Hematopoietic multipotent progenitor cell (in vitro differentiated cells): ENCODE measurements around the gene DNASE1L2. TPM values are rescaled to one million over a fixed set of nuclear protein-coding genes. Genes with fewer than 3 reads are reported as not detected.

Experiments
- DNase-seq, 3 donors: peaks; one replicate each; pipeline ENCODE4 v3.0.0-alpha.2; 2011 to 2015; ENCODE audit warnings: low read depth in 2 of 3, low spot score in 2 of 3
- small RNA-seq: library from RNA; depleted of rRNA; stranded (forward); fragments of <200 nt; gene quantifications from one replicate; pipeline ENCODE3, GENCODE V24; 2012
- total RNA-seq: library from RNA; depleted of rRNA; stranded (reverse); fragments of >200 nt; gene quantifications from one replicate; pipeline ENCODE4 v1.2.3, GENCODE V29; 2012

Gene DNASE1L2
- total RNA-seq, 1 donor, result 0.54 TPM

DNA sequence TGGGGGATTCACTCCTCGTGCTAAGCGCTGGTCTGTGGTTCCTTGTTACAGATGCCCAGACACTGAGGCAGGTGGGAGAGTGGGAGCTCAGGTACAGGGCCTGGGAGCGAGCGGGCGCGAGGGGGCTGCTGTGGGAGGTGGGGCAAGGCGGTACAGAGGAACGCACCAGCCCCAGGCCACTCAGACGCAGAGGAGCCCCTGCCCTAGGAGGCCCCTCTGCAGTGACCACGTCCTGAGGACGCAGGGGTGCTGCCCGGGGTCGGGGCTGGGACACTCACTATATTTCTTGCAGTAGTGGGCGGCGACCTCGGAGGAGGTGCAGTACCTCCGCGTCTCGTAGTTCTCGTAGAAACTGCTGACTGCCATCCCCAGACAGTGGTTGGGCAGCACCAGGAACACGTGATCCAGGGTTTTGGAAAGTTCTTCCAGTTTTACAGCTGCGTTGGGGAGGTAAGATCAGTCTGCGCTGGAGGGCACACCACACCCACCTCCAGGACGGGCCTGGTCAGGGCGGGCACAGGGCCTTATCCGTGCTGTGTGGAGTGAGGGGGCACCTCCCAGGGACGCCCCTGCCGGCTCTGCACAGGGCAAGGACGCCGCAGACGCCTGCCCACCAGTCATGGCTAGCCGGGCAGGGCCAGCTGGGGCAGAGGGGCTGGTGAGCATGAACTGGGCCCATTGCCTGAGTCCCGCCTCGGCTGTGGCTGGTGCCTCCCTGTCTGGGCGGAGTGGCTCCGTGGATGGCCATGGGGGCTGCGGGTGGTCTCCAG, 47.9 kb downstream of the DNASE1L2 start:
- DNase-seq, result no peak

DNA sequence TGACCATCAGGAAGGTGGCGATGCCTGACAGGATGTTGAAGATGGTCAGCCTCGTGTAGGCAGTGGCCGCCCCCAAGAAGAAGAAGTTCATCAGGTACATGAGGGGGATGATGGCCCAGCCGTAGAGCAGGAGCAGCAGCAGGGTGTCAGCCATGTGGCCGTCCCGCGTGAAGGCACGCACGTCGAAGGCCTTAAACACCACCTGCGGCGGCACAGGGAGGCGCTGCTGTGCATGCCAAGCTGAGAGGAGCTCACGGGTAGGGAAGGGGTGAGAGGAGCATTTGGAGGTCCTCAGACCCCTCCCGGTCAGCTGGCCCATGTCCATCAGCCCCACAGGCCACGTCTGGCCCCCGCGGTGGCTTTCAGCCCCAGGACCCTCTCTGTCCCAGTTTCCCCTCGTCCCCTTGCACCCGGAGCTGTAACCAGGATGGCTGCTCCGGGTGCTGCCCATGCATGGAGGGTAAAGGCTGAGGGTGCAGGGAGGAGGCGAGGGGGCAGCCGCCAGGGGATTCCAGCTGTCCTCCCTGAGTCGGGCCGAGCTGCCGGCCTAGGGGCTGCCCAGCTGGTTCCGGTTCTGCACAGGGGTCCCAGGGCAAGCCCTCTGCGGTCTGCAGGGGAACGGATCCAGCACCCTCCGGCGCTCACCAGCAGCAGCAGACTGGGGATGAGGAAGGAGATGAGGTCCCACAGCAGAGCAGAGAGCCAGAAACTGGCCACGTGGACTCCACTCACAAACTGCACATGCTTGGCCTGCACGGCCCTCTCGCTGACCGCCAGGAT, 48.7 kb downstream of the DNASE1L2 start:
- DNase-seq, result no peak

DNA sequence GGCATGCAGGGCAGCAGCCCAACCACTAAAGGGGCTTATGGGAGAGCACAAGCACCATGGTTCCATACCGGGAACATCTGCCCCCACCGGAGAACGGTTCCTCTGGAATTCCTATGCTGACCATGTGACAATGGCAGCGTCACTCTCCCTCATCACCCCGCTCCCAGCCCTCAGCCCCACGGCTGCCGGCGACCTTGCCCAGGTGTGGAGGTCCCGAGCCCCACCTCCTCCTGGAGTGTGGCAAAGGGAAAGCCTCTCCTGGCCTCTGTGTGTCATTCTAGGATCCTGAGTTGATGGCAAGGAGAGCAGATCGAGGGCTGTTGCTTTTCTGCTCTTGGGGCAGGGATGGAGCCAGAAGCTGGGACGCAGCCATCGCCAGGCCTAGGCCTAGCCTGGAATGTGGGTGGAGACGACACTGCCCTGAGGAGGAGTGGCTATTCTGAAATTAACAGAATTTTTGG, 49.5 kb downstream of the DNASE1L2 start:
- DNase-seq, result no peak

- DNase-seq, result no peak
These were observed 50.3 kb downstream of the DNASE1L2 start for GRCh38 chr16:2286550-2286949.

- no peak for DNase-seq
These were observed 51.8 kb downstream of the DNASE1L2 start for GRCh38 chr16:2287916-2288547.

Small RNA genes lying within 50 kb of the gene (small RNA-seq; reads per million reads assigned to genes)
- 0.20 reads per million for gene MIR3677
- not detected for gene MIR4717

Other genes starting within 250 kb of the DNASE1L2 start
- gene SYNGR3, start 246.5 kb upstream of the DNASE1L2 start, total RNA-seq, result 4.3 TPM
- 34.7 TPM for gene ZNF598, start 226.6 kb upstream of the DNASE1L2 start, total RNA-seq
- 3.8 TPM for gene NPW, start 216.7 kb upstream of the DNASE1L2 start, total RNA-seq
- gene NHERF2, start 209.5 kb upstream of the DNASE1L2 start, total RNA-seq, result 8.6 TPM
- 73.2 TPM for gene NTHL1, start 188.6 kb upstream of the DNASE1L2 start, total RNA-seq
- 71.1 TPM for gene TSC2, start 188.5 kb upstream of the DNASE1L2 start, total RNA-seq
- 125 TPM for gene PKD1, start 100.5 kb upstream of the DNASE1L2 start, total RNA-seq
- gene RAB26, start 87.8 kb upstream of the DNASE1L2 start, total RNA-seq, result 0.27 TPM
- gene TRAF7, start 80.7 kb upstream of the DNASE1L2 start, total RNA-seq, result 90.5 TPM
- gene CASKIN1, start 39.8 kb upstream of the DNASE1L2 start, total RNA-seq, result under 0.01 TPM
- 87.5 TPM for gene MLST8, start 31.0 kb upstream of the DNASE1L2 start, total RNA-seq
- gene BRICD5, start 25.6 kb upstream of the DNASE1L2 start, total RNA-seq, result 1.3 TPM
- 12.9 TPM for gene PGP, start 21.6 kb upstream of the DNASE1L2 start, total RNA-seq
- gene E4F1, start 12.9 kb upstream of the DNASE1L2 start, total RNA-seq, result 52.0 TPM
- 53.9 TPM for gene ECI1, start 15.1 kb downstream of the DNASE1L2 start, total RNA-seq
- 144 TPM for gene RNPS1, start 31.7 kb downstream of the DNASE1L2 start, total RNA-seq
- 8.1 TPM for gene ABCA3, start 104.3 kb downstream of the DNASE1L2 start, total RNA-seq
- gene CCNF, start 193.0 kb downstream of the DNASE1L2 start, total RNA-seq, result 4.8 TPM
- gene TEDC2, start 223.7 kb downstream of the DNASE1L2 start, total RNA-seq, result 6.2 TPM
- under 0.01 TPM for gene NTN3, start 234.9 kb downstream of the DNASE1L2 start, total RNA-seq
- gene TBC1D24, start 238.7 kb downstream of the DNASE1L2 start, total RNA-seq, result 21.5 TPM